ENCODE data around the gene HOXB2.

DNA sequence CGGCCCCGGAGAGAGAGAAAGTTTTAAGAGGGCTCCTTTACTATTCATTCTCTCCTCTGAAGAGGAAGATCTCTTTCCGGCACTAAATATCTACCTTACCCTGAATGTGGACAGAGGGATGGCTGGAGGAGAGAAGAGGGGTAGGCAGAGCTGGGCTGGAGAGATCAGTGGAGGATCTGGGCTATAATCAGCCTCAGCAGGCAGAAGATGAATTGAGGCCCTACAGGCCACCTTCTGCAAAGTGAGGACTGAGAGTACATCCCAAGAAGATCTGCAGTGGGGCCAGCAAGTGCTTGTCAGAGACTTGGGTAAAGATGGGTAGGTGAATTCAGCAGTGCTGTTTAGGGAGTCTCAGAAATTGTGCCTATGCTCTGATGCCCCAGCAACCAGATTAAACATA lies 7.6 kb downstream of the HOXB2 start:
- TF ChIP-seq, protein P1, sequence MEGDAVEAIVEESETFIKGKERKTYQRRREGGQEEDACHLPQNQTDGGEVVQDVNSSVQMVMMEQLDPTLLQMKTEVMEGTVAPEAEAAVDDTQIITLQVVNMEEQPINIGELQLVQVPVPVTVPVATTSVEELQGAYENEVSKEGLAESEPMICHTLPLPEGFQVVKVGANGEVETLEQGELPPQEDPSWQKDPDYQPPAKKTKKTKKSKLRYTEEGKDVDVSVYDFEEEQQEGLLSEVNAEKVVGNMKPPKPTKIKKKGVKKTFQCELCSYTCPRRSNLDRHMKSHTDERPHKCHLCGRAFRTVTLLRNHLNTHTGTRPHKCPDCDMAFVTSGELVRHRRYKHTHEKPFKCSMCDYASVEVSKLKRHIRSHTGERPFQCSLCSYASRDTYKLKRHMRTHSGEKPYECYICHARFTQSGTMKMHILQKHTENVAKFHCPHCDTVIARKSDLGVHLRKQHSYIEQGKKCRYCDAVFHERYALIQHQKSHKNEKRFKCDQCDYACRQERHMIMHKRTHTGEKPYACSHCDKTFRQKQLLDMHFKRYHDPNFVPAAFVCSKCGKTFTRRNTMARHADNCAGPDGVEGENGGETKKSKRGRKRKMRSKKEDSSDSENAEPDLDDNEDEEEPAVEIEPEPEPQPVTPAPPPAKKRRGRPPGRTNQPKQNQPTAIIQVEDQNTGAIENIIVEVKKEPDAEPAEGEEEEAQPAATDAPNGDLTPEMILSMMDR (IDR thresholded peaks at IDR 0.05; ENCODE audit: poor library complexity), result no peak
- TF ChIP-seq EZH2 (IDR thresholded peaks at IDR 0.05; ENCODE audit: borderline replicate concordance), result no peak
